ENCODE results near the gene CAPZB.

Gene CAPZB

GRCh38 chr1:19368964-19369363, 116.4 kb downstream of the CAPZB start:
- no peak for DNase-seq (ENCODE audit: low read depth in 2 of 2)

DNA sequence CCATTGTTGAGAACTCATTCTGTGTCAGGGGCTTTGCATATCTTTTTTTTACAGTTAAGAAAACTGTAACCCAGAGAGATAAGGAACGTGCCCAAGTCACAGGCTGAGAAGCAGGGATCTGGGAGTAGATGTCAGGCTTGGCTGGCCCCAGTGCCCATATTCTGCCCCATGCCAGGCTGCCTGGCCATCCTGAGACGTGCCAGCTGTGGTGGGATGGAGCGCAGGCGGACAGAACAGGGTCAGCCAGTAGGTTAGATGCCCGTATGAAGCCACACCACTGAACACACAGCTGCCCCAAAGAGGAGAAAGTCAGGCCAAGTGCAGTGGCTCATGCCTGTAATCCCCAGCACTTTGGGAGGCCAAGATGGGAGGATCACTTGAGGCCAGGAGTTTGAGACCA, 117.3 kb downstream of the CAPZB start:
- DNase-seq (ENCODE audit: low read depth in 2 of 2), result no peak

GRCh38 chr1:19367584-19368041, 117.7 kb downstream of the CAPZB start:
- no peak for DNase-seq (ENCODE audit: low read depth in 2 of 2)

- no peak for DNase-seq (ENCODE audit: low read depth in 2 of 2)
Observed at GRCh38 chr1:19366599-19367536, 118.5 kb downstream of the CAPZB start.

- no peak for DNase-seq (ENCODE audit: low read depth in 2 of 2)
Observed at GRCh38 chr1:19365721-19366120, 119.6 kb downstream of the CAPZB start.

DNA sequence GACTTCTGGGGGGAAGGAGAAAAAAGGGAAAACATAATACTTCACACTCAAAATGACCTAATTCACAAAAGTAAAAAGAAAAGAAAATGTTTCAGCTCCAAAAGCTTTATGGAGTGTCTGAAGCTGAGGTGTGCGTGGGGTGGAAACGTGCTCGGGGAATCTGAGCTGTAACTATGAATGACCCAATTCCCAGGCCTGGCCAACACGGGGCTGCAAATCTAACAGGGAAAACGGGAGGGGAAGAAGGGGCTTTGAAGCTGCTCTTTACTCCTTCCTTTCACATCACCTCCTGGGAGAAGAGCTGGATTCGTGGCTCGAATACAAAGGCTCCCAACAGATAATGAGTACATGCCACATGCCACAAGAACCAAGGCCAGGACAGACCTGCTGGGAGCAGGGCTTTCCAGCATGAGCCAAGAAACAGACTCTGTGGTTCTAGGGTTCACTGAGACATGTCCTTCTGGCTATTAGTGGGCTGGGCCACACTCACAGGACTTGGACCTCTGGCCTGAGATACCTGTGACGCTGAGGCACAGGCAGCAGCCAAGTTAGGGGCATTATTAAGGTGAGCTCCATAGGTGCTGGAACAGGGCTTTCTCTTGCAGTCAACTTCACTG, 121.7 kb downstream of the CAPZB start:
- no peak for DNase-seq (ENCODE audit: low read depth in 2 of 2)

- DNase-seq (ENCODE audit: low read depth in 2 of 2), result no peak
Observed at GRCh38 chr1:19361611-19362147, 123.7 kb downstream of the CAPZB start.

DNA sequence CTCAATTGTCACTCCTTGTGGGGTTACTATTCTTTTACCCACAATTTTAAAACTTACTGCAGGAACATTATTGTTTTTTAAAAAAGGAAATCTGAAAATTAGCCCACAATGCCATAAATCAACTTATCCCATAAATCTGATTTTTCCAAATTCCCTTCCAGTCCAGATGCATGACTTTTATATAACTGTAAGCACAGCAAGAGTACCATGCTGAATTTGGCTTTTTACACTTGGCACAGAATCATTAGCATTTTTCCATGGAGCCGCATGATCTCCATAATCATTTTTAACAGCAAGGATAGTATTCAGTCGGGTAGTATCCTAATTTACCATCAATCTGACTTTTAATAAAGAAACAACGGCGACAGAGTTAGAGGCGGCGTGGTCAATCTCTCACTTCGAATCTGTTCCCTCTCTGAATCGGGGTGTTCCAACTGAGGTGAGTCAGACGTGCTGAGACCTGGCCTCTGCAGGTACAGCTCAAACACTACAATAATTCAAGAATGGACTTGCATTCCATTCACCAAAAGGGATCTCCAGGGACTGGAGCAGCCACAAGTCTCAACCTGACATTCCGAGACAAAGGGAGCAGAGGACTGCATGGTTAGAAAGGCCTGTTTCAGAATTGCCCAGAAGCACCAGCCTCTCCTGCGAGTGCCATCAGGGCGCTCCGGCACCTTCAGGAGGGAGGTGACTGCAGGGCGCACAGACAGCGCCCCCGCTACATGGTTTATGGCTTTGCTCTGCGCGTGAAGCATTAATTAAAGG, 124.3 kb downstream of the CAPZB start:
- DNase-seq (ENCODE audit: low read depth in 2 of 2), result no peak

DNA sequence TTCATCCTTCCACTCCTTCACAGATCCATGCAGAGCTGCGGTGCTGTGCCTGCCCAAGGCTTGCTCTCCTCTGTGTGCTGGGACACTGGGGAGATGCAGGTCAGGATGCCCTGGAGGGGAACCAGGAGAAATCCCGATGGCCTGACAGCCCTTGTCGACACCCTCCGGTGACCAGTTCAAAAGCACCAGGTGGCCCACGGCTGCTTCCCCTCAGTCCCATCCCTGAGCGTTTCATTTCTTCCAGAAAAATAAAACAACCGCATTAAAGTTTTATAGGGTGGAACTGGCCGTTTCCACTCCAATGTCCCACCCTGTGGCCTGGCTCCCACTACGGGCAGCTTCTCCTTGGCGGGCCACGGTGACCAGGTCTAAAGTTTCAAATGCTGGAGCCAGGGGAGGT, 124.9 kb downstream of the CAPZB start:
- DNase-seq (ENCODE audit: low read depth in 2 of 2), result no peak

DNA sequence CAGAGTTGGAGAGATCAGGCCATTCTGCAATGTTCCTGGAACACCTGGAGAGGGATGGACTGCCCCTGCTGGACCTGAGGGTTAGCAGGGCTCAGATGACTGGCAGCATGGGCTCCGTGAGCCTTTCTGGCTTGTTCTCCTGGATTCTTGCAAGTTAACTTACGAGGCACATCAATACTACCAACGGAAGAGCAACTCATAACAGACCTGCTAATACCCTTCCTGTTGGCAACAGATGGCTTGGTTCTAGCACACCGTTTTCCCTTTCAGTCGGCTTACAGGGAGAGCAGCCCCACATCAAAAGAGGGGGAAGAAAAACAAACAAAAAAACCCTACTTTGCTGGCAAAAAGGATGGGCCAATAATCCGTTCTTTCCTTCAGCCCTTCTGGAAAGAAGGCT, 125.3 kb downstream of the CAPZB start:
- DNase-seq (ENCODE audit: low read depth in 2 of 2), result no peak

GRCh38 chr1:19359357-19359756, 126.0 kb downstream of the CAPZB start:
- no peak for DNase-seq (ENCODE audit: low read depth in 2 of 2)

DNA sequence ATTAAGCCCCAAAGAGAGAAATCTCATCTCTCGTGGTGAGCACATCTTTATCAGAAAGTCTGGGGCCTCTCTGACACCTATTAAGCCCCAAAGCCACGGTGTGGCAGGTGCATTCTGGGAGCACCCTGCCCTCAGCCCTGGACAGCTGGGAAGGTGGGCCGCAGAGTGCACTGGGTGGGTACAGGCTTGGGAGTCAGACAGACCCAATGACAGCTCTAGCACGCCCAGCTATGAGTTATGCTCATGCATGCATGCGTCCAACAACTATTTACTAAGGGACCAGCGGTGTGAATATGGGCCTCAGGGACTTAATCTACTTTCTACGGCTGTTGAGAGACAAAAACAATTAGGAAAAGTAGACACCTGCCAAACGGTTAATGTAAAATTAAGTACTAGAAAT, 126.6 kb downstream of the CAPZB start:
- DNase-seq (ENCODE audit: low read depth in 2 of 2), result no peak

- DNase-seq (ENCODE audit: low read depth in 2 of 2), result no peak
Observed at GRCh38 chr1:19357299-19357986, 127.9 kb downstream of the CAPZB start.

GRCh38 chr1:19356266-19356665, 129.1 kb downstream of the CAPZB start:
- no peak for DNase-seq (ENCODE audit: low read depth in 2 of 2)

DNA sequence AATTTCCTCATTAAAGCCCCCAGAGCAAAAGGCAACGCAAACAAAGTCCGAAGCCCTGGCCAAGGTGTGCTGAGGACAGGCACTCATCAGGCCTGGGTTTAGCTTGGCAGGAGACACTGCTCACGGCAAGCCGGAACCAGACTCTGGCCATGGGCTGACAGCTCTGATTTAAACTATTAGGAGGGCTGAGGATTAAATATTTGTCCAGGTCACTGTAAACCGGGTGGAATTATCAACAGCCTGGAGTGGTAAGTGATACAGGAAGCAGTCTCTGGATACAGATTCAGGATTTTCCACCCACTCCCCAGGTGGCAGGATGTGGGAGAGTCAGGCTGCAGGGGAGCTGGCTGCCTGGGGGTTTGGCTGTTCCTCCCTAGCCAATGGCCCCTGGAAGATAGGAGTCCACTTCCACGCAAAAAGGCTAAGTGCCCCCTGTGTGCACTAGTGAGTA, 130.8 kb downstream of the CAPZB start:
- no peak for DNase-seq (ENCODE audit: low read depth in 2 of 2)

- DNase-seq (ENCODE audit: low read depth in 2 of 2), result no peak
Observed at GRCh38 chr1:19353596-19353995, 131.7 kb downstream of the CAPZB start.

GRCh38 chr1:19352839-19353238, 132.5 kb downstream of the CAPZB start:
- DNase-seq (ENCODE audit: low read depth in 2 of 2), result no peak

- no peak for DNase-seq (ENCODE audit: low read depth in 2 of 2)
Observed at GRCh38 chr1:19351873-19352272, 133.5 kb downstream of the CAPZB start.

DNA sequence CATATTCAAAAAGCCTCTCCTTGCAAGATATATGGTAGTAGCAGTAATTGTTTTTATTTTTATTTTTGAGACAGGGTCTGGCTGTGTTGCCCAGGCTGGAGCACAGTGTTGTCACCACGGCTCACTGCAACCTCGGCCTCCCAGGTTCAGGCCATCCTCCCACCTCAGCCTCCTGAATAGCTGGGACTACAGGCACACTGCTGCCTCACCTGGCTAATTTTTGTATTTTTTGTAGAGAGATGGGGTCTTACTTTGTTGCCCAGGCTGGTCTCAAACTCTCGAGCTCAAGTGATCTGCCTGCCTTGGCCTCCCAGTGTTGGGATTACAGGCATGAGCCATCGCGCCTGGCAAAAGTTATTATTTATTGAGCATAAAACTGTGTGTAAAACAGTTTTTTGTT, 134.8 kb downstream of the CAPZB start:
- DNase-seq (ENCODE audit: low read depth in 2 of 2), result no peak

DNA sequence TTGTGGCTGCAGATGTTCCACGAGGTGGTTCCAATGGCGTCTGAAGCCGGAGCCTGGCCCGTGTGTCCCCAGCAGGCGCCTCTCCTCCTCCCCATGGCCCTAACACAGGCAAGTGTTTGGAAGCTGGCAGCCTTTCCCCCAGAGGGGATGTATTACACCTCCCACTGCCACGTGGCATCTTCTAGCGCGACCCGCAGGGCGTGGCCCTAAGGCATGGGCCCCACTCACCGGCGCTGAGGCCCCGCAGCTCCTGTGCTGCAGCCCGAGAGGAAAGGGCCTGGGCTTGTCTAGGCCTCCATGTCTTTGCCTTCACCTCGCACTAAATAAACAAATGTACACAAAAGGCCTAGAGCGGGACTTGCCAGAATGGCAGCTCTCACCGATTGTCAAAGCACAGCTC, 135.3 kb downstream of the CAPZB start:
- DNase-seq (ENCODE audit: low read depth in 2 of 2), result no peak

DNA sequence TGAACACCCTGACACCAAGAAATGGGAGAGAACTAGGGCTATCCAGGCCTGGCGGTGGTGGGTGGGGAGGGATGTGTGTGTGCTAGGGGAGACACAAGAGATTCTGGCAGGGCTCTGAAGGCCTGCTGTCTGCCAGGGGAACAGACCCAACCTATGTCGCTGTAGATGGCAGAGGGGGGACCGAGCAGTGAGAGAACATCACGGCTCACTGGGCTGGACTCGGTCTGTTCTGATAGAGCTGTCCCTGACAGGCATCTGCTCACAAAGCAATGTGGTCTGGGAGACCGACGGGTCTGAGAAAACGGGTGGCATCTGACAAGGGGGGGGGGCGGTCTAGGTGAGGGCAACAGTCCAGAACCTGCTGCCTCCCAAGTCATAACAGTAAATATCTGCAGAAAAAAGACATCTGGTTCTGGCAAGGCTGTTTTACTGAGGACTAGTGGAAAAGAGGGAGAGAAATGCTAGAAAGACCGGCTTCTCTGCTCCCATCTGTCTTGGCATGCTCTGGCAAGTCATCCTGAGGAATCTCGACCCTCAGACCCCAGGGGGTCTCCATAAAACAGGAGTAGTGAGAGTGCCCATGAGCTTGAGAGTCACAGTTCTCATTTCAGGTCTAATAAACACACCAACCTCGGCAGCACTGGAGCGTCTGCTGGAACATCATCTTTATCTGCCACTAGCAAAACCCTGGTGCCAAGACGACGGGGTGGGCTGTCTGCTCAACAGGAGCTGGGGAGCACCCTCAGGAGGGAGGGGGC, 136.7 kb downstream of the CAPZB start:
- DNase-seq (ENCODE audit: low read depth in 2 of 2), result no peak

Data from stimulated activated CD4-positive, alpha-beta T cell treated with anti-CD3 and anti-CD28 coated beads, Interleukin-4, amount 100 ng/mL, for 48 hours (primary cell).